NCI-H1048 (cell line): ENCODE results near the gene HMGXB4.

ENCODE experiments used
- DNase-seq: peaks from one replicate; lab custom pipeline; 2025; lab: John Stamatoyannopoulos, UW

The HMGXB4 gene

GRCh38 chr22:35327690-35328471, 70.6 kb downstream of the HMGXB4 start:
- no peak for DNase-seq

DNA sequence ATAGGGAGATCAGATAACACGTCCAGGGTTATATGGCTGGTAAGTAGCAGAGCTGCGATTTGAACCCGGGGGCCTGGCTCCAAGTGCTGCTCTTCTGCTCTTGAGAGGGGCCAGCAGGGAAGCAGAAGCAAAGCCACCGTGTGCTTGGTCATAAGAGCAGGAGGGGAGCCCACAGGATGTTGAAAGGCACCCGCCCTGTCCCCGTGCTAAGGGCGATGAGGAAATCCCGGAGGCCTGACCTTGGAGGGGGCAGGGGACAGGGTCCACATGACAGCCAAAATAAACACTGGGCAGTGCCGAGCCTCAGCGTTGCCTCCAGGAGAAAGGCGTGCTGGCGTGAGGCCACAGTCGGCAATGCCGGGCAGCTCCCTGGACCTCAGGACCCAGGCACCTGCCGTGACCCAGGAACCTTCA, 71.2 kb downstream of the HMGXB4 start:
- no peak for DNase-seq

GRCh38 chr22:35329114-35329847, 72.0 kb downstream of the HMGXB4 start:
- no peak for DNase-seq

DNA sequence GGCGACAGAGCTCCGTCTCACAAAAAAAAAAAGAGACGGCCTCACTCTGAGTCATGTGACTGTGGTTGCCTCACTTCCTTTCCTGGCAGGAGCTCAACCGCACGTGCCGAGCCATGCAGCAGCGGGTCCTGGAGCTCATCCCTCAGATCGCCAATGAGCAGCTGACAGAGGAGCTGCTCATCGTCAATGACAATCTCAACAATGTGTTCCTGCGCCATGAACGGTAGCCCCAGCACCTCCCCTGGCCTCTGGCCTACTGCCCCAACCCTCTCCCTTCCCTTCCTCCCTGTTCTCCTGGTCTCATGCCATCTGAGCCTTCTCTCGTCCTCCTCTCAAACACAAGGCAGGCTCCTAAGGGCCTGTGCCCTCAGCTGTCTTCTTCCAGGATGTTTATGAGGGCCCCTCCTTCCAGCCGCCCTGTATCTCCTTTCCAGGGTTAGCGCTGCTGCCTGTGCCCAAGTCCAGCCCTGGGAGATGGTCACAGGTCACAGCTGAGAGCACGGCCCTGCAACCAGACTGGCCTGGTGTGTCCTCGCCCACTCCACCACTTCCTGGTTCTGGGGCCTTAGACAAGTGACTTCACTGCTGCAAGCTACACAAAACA, 73.1 kb downstream of the HMGXB4 start:
- no peak for DNase-seq

DNA sequence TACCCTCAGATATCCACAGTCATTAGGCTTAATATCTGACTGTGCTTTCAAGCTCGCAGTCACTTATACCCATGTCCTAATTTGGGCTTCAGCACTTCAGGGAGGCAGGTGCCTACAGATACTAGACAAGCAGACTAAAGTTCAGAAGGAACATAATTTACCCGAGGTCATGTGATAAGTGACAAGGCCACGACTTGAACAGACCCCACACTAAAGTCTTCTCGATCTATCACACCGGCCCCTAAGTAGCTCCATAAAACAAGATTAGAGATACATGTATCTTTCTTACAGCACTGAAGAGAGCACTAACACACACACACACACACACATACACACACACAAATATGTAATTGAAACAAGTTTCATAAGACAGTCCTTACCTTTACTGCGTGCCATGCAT, 75.0 kb downstream of the HMGXB4 start:
- no peak for DNase-seq

DNA sequence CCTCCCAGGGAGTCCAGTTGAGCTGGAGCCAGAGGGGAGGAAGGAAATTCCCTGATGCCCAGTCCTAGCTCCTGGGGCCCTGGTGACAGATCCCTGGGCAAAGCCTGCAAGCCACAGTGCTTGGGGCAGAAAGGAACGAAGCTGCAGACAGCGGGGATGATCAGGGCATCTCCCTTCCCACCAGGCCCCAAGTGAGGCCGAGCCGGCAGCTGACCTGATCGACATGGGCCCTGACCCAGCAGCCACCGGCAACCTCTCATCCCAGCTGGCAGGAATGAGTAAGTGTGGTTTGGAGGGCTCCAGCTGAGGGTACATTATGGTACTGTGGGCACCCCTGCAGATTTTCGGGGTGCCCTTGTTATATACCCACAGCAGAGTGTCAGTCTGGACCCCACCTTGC, 75.9 kb downstream of the HMGXB4 start:
- DNase-seq: no peak

DNA sequence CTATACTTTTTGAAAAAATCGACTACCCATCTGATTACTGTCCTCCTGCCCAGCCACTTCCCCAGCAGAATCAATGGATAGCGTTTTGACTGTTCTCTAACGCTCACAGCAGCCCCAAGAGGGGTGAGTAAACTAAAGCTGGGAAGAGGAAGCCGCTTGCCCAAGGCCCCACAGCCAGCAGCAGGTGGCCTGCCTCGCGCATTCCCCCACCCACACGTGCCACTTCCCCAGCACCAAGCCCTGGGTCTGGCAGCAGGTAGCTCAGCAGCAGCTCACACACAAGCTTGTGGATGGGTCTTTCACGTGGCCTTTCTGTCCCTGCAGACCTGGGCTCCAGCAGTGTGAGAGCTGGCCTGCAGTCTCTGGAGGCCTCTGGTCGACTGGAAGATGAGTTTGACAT, 76.7 kb downstream of the HMGXB4 start:
- no peak for DNase-seq

DNA sequence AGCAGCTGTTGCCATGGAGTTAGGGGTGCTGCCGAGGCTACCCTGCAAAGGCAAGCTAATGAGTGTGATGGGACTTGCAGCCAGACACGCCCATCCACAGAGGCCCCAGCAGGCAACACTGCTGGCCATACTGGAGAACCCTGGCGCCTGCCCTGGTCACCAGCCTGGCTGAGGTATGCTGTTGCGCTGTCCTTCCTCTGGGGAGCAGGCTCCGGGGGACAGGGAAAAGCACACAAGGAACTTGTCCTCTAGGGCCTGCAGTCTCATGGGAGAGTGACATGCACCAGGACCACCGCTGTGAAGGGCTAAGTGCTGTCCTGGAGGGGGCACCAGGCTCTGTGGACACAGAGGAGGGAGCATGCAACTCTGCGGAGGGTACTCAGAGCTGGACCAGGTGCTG, 78.2 kb downstream of the HMGXB4 start:
- no peak for DNase-seq

- DNase-seq: no peak
These were observed 78.9 kb downstream of the HMGXB4 start for GRCh38 chr22:35335936-35336781.

GRCh38 chr22:35337932-35338331, 80.6 kb downstream of the HMGXB4 start:
- no peak for DNase-seq

DNA sequence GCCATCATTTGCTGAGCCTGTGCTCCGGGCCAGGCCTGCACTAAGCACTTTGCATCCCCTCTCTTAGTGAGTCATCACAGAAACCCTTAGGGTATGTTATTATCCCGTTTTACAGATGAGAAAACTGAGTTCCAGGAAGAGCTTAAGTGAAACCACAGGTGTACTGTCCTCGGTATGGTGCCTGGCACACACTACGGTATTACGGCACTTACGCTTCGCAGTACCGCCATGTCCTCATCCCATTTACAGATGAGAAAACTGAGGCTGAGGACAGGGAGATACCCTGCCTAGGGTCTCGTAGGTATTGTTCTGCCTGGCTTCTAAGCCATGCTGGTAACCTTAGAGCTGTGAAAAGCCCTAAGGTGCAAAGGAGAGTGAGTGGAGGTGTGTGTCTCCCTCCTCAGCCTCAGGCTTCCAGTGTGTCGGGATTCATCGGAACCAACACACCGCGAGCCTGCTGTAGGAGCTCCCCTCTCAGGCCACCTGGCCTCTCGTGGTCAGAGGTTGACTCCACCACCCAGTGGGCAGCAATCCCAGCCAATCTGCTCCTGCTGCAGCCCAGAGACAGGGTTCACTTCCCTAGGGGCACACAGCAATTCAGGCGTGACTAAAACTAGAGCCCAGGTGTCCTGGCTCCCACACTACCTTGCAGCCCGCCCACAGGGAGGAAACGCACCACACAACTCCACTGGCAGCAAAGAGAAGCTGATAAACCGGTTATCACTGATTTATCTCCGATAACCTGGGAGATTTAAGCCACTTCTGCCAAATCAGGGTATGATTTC, 84.0 kb downstream of the HMGXB4 start:
- DNase-seq: no peak

DNA sequence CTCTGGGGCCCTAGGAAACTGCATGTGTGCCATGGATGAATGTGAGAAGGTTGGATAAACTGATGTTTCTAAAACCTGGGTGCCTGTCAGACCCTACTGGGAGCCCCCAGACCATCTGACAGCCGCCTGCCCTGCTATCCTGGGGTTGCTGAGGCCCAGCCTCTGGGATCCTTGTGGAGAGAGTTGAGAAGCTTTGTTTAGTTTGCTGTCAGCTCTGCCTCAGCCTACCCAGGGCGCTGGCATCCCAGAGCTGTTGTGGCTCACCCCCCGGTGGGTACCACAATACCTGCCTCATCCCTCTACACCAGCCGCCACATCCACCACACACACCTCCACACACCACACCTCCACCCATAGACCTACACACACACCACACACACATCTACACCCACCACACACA, 85.1 kb downstream of the HMGXB4 start:
- DNase-seq: no peak

GRCh38 chr22:35343664-35344550, 86.6 kb downstream of the HMGXB4 start:
- no peak for DNase-seq

- no peak for DNase-seq
These were observed 87.8 kb downstream of the HMGXB4 start for GRCh38 chr22:35344956-35345690.
